Vagina (tissue), 2 donors: ENCODE results near the gene ATP6V1C2. TPM values are rescaled to one million over a fixed set of nuclear protein-coding genes. Genes with fewer than 3 reads are reported as not detected.

ENCODE experiments used
- DNase-seq, 2 donors: peaks; one replicate each; pipeline ENCODE4 v3.0.0-alpha.2; 2017; ENCODE audit errors: extremely low spot score in 2 of 2
- H3K27ac ChIP-seq: fragments of 200-600 bp; sonication (generic); one replicate; pipeline ENCODE4 v1.5.1; 2019
- H3K27me3 ChIP-seq: fragments of 200-600 bp; sonication (generic); one replicate; pipeline ENCODE4 v1.5.1; 2019
- H3K36me3 ChIP-seq, 2 donors: fragments of 200-600 bp; sonication (generic); one replicate each; pipeline ENCODE4 v1.5.1; 2017 to 2019
- H3K4me1 ChIP-seq: fragments of 200-600 bp; sonication (generic); one replicate; pipeline ENCODE4 v1.5.1; 2019
- H3K4me3 ChIP-seq, 2 donors: fragments of 200-600 bp; sonication (generic); 1 replicate in 1 of 2; 2 replicates in 1 of 2; pipeline ENCODE4 v1.5.1; 2016 to 2019
- H3K9me3 ChIP-seq: fragments of 200-600 bp; sonication (generic); one replicate; pipeline ENCODE4 v1.5.1; 2019
- POLR2A ChIP-seq, 2 donors: fragments of 450-650 bp; IDR thresholded peaks; one replicate each; pipeline ENCODE4 v1.6.1; 2017; ENCODE audit warnings: antibody characterized with exemption in 2 of 2, mild to moderate bottlenecking in 2 of 2, moderate library complexity in 2 of 2
- POLR2AphosphoS5 ChIP-seq, 2 donors: sonication (generic); formaldehyde crosslinking; IDR thresholded peaks; one replicate each; pipeline ENCODE4 v1.9.0; 2017; ENCODE audit warnings: antibody characterized with exemption in 2 of 2, mild to moderate bottlenecking in 2 of 2, low read depth in 1 of 2; ENCODE audit not compliant: insufficient read depth in 1 of 2
- intact Hi-C: fragments of 100-400 bp; cut with DNase I; formaldehyde crosslinking; loops from one replicate; pipeline ENCODE4 v1.15.1; 2023
- total RNA-seq: library from RNA; depleted of rRNA; stranded (reverse); fragments of >200 nt; gene quantifications from one replicate; pipeline ENCODE4 v1.2.3, GENCODE V29; 2016
- TF ChIP-seq, protein P1 (sequence below), 3 experiments: fragments of 450-650 bp in 2 of 3; fragments of 200-600 bp in 1 of 3; sonication (generic) in 1 of 3; IDR thresholded peaks; one replicate each; pipeline ENCODE4 v1.5.1; 2017 to 2019; ENCODE audit warnings: antibody characterized with exemption in 3 of 3, mild to moderate bottlenecking in 2 of 3, moderate library complexity in 2 of 3

Gene ATP6V1C2
- total RNA-seq, 1 donor from 2014 or later: 134 TPM

DNA sequence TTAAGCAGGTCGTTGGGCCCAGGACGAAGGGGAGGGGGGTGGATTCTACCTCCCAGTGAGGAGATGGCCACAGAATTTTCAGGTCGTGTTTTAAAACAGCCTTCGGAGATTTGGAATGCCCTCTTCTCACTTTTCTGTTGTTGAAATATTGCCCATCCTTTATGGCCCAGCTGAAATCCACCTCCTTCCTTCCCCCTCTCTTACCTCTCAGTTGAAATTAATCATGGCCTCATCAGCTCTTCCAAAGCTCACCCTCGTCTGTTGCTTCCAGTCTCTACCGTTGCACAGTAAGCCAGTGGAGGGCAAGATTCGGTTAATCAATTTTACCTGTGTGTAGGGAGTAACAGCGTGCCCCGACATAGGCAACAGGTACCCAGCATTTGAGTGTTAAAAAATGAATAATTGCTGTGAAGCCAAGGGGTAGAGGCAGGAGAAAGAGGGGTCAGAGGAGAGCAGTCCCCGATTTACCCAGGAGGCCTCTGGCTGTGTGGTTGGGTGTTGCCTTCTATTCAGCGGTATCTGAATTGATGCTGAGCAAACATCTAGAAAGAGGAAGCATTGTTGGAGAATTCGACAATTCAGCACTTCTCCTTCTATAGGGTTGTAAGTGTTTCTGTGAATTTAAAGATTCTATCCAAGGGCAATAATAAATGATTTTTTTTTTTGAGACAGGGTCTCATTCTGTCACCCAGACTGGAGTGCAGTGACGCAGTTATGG lies 99.7 kb downstream of the ATP6V1C2 start:
- intact Hi-C loops: no loop called here
- H3K27ac ChIP-seq: no peak overlapping the region
- H3K4me3 ChIP-seq: no peak overlapping the region
- DNase-seq: no peak
- no peaks in the 10 kb centered on the region for H3K4me1 ChIP-seq
- no peaks in the 10 kb centered on the region for H3K36me3 ChIP-seq
- TF ChIP-seq, protein P1, sequence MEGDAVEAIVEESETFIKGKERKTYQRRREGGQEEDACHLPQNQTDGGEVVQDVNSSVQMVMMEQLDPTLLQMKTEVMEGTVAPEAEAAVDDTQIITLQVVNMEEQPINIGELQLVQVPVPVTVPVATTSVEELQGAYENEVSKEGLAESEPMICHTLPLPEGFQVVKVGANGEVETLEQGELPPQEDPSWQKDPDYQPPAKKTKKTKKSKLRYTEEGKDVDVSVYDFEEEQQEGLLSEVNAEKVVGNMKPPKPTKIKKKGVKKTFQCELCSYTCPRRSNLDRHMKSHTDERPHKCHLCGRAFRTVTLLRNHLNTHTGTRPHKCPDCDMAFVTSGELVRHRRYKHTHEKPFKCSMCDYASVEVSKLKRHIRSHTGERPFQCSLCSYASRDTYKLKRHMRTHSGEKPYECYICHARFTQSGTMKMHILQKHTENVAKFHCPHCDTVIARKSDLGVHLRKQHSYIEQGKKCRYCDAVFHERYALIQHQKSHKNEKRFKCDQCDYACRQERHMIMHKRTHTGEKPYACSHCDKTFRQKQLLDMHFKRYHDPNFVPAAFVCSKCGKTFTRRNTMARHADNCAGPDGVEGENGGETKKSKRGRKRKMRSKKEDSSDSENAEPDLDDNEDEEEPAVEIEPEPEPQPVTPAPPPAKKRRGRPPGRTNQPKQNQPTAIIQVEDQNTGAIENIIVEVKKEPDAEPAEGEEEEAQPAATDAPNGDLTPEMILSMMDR (IDR thresholded peaks at IDR 0.05): no peak
- H3K9me3 ChIP-seq: no peaks in the 10 kb centered on the region
- no peaks in the 10 kb centered on the region for H3K27me3 ChIP-seq

DNA sequence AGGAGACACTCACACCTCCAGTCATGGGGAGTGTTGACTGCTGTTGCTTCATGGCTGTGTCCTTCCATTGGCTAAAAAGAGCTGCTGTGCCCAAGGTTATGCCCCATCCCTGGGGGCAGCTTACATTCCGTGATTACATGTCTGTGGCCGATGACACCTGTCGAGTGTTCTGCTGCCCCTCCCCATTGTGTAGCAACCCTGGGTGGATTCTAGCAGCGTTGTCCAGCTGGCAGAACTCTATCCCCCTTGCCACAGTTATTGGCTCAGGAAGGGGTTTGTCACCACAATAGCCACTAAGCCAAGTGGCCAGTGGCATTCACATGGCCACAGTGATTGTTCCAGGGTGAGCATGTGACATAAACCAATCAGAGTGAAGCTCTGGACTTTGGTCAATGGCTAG lies 102.8 kb downstream of the ATP6V1C2 start:
- no peak overlapping the region for H3K27ac ChIP-seq
- TF ChIP-seq POLR2A (IDR thresholded peaks at IDR 0.05) (no peak), POLR2AphosphoS5 (IDR thresholded peaks at IDR 0.05; ENCODE audit: insufficient read depth in 1 of 2, low read depth in 1 of 2) (no peak)
- TF ChIP-seq, protein P1 (IDR thresholded peaks at IDR 0.05): no peak
- H3K9me3 ChIP-seq: no peaks in the 10 kb centered on the region
- H3K4me3 ChIP-seq: no peak overlapping the region
- no peak for DNase-seq
- no peaks in the 10 kb centered on the region for H3K27me3 ChIP-seq
- no peaks in the 10 kb centered on the region for H3K4me1 ChIP-seq
- intact Hi-C loops: no loop called here
- H3K36me3 ChIP-seq: no peaks in the 10 kb centered on the region

DNA sequence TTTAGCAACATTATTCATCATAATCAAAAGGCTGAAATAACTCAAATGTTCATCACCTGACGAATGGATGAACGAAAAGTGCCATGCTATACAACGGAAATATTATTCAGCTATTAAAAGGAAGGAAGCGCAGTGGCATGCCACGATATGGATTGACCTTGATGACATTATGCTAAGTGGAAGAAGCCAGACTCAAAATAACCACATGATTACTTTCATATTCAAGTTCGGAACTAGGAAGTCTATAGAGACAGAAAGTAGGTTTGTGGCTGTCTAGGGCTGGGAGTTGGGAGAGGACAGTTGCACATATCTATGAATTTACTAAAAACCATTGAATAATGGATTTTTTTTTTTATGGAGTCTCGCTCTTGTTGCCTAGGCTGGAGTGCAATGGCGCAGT lies 104.6 kb downstream of the ATP6V1C2 start:
- Histone ChIP-seq H3K36me3 (no peaks in the 10 kb centered on the region), H3K27ac (no peak overlapping the region), H3K4me1 (no peaks in the 10 kb centered on the region), H3K27me3 (no peaks in the 10 kb centered on the region), H3K9me3 (no peaks in the 10 kb centered on the region), H3K4me3 (no peak overlapping the region)
- DNase-seq: no peak
- TF ChIP-seq POLR2AphosphoS5 (IDR thresholded peaks at IDR 0.05; ENCODE audit: insufficient read depth in 1 of 2, low read depth in 1 of 2): no peak
- TF ChIP-seq, protein P1 (IDR thresholded peaks at IDR 0.05): no peak
- no peak for TF ChIP-seq POLR2A (IDR thresholded peaks at IDR 0.05)
- intact Hi-C loops: no loop called here

DNA sequence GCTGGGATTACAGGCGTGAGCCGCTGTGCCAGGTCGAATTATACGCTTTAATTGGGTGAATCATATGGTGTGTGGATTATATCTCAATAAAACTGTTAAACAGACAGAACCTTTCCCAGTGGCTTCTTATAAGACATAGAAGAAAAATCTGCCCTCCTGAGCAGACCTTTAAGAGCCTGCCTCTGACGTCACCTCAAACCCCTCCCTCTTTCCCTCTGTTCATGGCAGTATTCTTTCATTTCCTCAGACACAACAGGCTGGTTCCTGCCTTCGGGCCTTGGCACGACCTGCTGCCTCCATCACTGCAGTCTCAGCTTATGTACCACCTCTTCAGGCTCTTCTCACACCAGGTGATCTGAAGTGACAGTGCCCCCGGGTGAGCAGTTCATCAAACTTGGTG lies 105.2 kb downstream of the ATP6V1C2 start:
- DNase-seq: no peak
- no peaks in the 10 kb centered on the region for H3K27me3 ChIP-seq
- TF ChIP-seq POLR2AphosphoS5 (IDR thresholded peaks at IDR 0.05; ENCODE audit: insufficient read depth in 1 of 2, low read depth in 1 of 2) (no peak), POLR2A (IDR thresholded peaks at IDR 0.05) (no peak)
- TF ChIP-seq, protein P1 (IDR thresholded peaks at IDR 0.05): no peak

DNA sequence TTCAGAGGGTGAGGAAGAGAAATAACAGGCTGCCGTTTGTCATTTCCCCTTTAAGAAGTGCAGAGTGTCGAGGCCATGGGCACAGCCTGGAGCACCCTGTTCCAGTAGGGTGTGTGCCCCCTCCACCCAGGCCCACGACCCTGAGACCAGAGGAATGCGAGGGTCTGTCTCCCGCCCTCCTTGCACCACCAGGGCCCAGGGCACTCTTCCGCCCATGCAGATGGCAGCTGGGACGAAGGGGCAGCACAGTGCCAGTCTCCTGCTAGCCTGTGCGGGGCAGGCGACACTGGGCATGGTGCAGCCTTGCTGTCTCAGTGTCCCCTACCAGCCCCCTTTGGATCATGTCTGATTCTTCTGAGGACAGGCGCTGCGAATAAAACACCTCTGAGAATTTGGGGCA lies 106.9 kb downstream of the ATP6V1C2 start:
- H3K27me3 ChIP-seq: no peaks in the 10 kb centered on the region
- H3K27ac ChIP-seq: no peak overlapping the region
- intact Hi-C loops: no loop called here
- no peak for DNase-seq
- H3K36me3 ChIP-seq: no peaks in the 10 kb centered on the region
- no peaks in the 10 kb centered on the region for H3K9me3 ChIP-seq
- no peaks in the 10 kb centered on the region for H3K4me1 ChIP-seq
- H3K4me3 ChIP-seq: no peak overlapping the region
- no peak for TF ChIP-seq POLR2A (IDR thresholded peaks at IDR 0.05)
- TF ChIP-seq, protein P1 (IDR thresholded peaks at IDR 0.05): no peak
- TF ChIP-seq POLR2AphosphoS5 (IDR thresholded peaks at IDR 0.05; ENCODE audit: insufficient read depth in 1 of 2, low read depth in 1 of 2): no peak

More for the DNA sequence above, 105.2 kb downstream of the ATP6V1C2 start:
- Histone ChIP-seq H3K27ac (no peak overlapping the region), H3K4me1 (no peaks in the 10 kb centered on the region), H3K9me3 (no peaks in the 10 kb centered on the region), H3K4me3 (no peak overlapping the region), H3K36me3 (no peaks in the 10 kb centered on the region)
- intact Hi-C loops: no loop called here
